Testis (tissue), 3 donors: ENCODE results near the gene ARHGAP25. TPM values are rescaled to one million over a fixed set of nuclear protein-coding genes. Genes with fewer than 3 reads are reported as not detected.

Source experiments
- DNase-seq: peaks from one replicate; pipeline ENCODE4 v3.0.0-alpha.2; 2019
- H3K27ac ChIP-seq, 2 donors: fragments of 200-600 bp; sonication (generic); one replicate each; pipeline ENCODE4 v1.5.1; 2019
- H3K27me3 ChIP-seq: fragments of 200-600 bp; sonication (generic); one replicate; pipeline ENCODE4 v1.5.1; 2019
- H3K36me3 ChIP-seq: fragments of 200-600 bp; sonication (generic); one replicate; pipeline ENCODE4 v1.5.1; 2017; ENCODE audit warnings: low read depth; ENCODE audit errors: missing control alignments
- H3K4me1 ChIP-seq: fragments of 200-600 bp; sonication (generic); one replicate; pipeline ENCODE4 v1.5.1; 2019
- H3K4me3 ChIP-seq, 2 donors: fragments of 200-600 bp; sonication (generic); one replicate each; pipeline ENCODE4 v1.5.1; 2017 to 2019
- H3K9me3 ChIP-seq: fragments of 200-600 bp; sonication (generic); one replicate; pipeline ENCODE4 v1.5.1; 2017
- CTCF ChIP-seq, 3 experiments: fragments of 450-650 bp in 2 of 3; fragments of 200-600 bp in 1 of 3; sonication (generic) in 1 of 3; IDR thresholded peaks; one replicate each; pipeline ENCODE4 v1.5.1; 2016 to 2019; ENCODE audit warnings: antibody characterized with exemption in 3 of 3, mild to moderate bottlenecking in 2 of 3, moderate library complexity in 1 of 3
- POLR2A ChIP-seq: fragments of 450-650 bp; IDR thresholded peaks from one replicate; pipeline ENCODE4 v1.6.1; 2017; ENCODE audit warnings: antibody characterized with exemption, mild to moderate bottlenecking, moderate library complexity
- WGBS, 2 donors: methylation state at CpG; one replicate each; pipeline ENCODE4 v1.1.5; 2018; 5-methylcytosine and 5-hydroxymethylcytosine counted together
- intact Hi-C: fragments of 100-400 bp; cut with DNase I; formaldehyde crosslinking; loops from one replicate; pipeline ENCODE4 v1.15.1; 2023; ENCODE audit warnings: low total_unique reads
- polyA plus RNA-seq: library from polyadenylated mRNA; stranded (reverse); fragments of 350-450 nt; fragmentation: Illumina TruSeq; extraction: RNeasy Lipid Tissue Mini Kit (QIAGEN cat#74804); gene quantifications from one replicate; pipeline ENCODE4 v1.2.3, GENCODE V29; 2014; ENCODE audit warnings: low read depth, low replicate concordance; ENCODE audit not compliant: insufficient read depth
- total RNA-seq, 2 donors: library from RNA; depleted of rRNA; stranded (reverse); fragments of >200 nt; gene quantifications; one replicate each; pipeline ENCODE4 v1.2.3, GENCODE V29; 2016

Gene ARHGAP25
- total and polyA plus RNA-seq, 3 donors from 2014 or later = 6.2 to 8.2 (median 6.7) TPM

GRCh38 chr2:68831686-68832232 is 97.1 kb downstream of the ARHGAP25 start:
- H3K27me3 ChIP-seq = no peaks in the 10 kb centered on the region
- TF ChIP-seq POLR2A (no peak), CTCF (IDR thresholded peaks at IDR 0.05) (no peak)
- intact Hi-C loops = no loop called here
- no peak overlapping the region for H3K4me3 ChIP-seq
- 79 to 100% methylated on average over 3 of the region's 3 CpGs for WGBS, 2 donors
- H3K4me1 ChIP-seq = peaks cover 41% of the 10 kb centered on the region
- no peak for DNase-seq
- no peaks in the 10 kb centered on the region for H3K9me3 ChIP-seq
- H3K36me3 ChIP-seq = no peaks in the 10 kb centered on the region
- peak overlapping the region; percentile 32 to 76 for H3K27ac ChIP-seq

GRCh38 chr2:68832233-68832869 is 97.7 kb downstream of the ARHGAP25 start:
- peak; percentile 44 for DNase-seq
- Histone ChIP-seq H3K36me3 (no peaks in the 10 kb centered on the region), H3K9me3 (no peaks in the 10 kb centered on the region), H3K4me1 (peaks cover 36% of the 10 kb centered on the region), H3K4me3 (no peak overlapping the region), H3K27me3 (no peaks in the 10 kb centered on the region), H3K27ac (peak overlapping the region; percentile 32 to 76)
- TF ChIP-seq POLR2A (no peak), CTCF (IDR thresholded peaks at IDR 0.05) (no peak)
- intact Hi-C loops = no loop called here
- 61 to 79% methylated on average over 8 of the region's 8 CpGs for WGBS, 2 donors

GRCh38 chr2:68833162-68833561 is 98.6 kb downstream of the ARHGAP25 start:
- WGBS, 2 donors = 93 to 97% methylated on average over 2 of the region's 2 CpGs
- Histone ChIP-seq H3K27ac (peak overlapping the region in 1 of 2 donors; percentile 76), H3K4me1 (peaks cover 30% of the 10 kb centered on the region), H3K4me3 (no peak overlapping the region), H3K36me3 (no peaks in the 10 kb centered on the region), H3K9me3 (no peaks in the 10 kb centered on the region), H3K27me3 (no peaks in the 10 kb centered on the region)
- no peak for DNase-seq
- intact Hi-C loops = no loop called here
- TF ChIP-seq CTCF (IDR thresholded peaks at IDR 0.05) = no peak
- TF ChIP-seq POLR2A = no peak

- TF ChIP-seq CTCF (IDR thresholded peaks at IDR 0.05) (no peak), POLR2A (no peak)
- Histone ChIP-seq H3K4me3 (no peak overlapping the region), H3K4me1 (peaks cover 13% of the 10 kb centered on the region), H3K27ac (no peak overlapping the region), H3K9me3 (no peaks in the 10 kb centered on the region), H3K36me3 (no peaks in the 10 kb centered on the region), H3K27me3 (no peaks in the 10 kb centered on the region)
- WGBS, 2 donors = 88 to 89% methylated on average over 6 of the region's 6 CpGs
- intact Hi-C loops = no loop called here
- no peak for DNase-seq
These were observed 100.2 kb downstream of the ARHGAP25 start for GRCh38 chr2:68834737-68835376.
